Chondrocyte (in vitro differentiated cells): ENCODE measurements around the gene NT5C3B. TPM values are rescaled to one million over a fixed set of nuclear protein-coding genes. Genes with fewer than 3 reads are reported as not detected.
A peak's percentile ranks its signal among the peaks of the same experiment; 100 is the strongest.

Experiments
- DNase-seq: peaks from one replicate; pipeline ENCODE4 v3.0.0; 2021; ENCODE audit warnings: mixed read lengths, low spot score
- H3K27ac Mint-ChIP-seq: one replicate; pipeline ENCODE4 v1.8.0; 2021; ENCODE audit warnings: mild to moderate bottlenecking, moderate library complexity, mixed read lengths; ENCODE audit not compliant: unreplicated experiment
- H3K27me3 Mint-ChIP-seq: 2 replicates; pipeline ENCODE4 v1.8.0; 2021; ENCODE audit warnings: low read depth, mixed read lengths
- H3K36me3 Mint-ChIP-seq: 2 replicates; pipeline ENCODE4 v1.8.0; 2021; ENCODE audit warnings: low read depth, mixed read lengths
- H3K4me1 Mint-ChIP-seq: 2 replicates; pipeline ENCODE4 v1.8.0; 2021; ENCODE audit warnings: low read depth, mild to moderate bottlenecking, mixed read lengths
- H3K4me3 Mint-ChIP-seq: one replicate; pipeline ENCODE4 v1.8.0; 2021; ENCODE audit warnings: mild to moderate bottlenecking, moderate library complexity, mixed read lengths; ENCODE audit not compliant: unreplicated experiment
- H3K9me3 Mint-ChIP-seq: 2 replicates; pipeline ENCODE4 v1.8.0; 2021; ENCODE audit warnings: low read depth, mixed read lengths
- CTCF ChIP-seq: fragments of 200-600 bp; sonication (generic); IDR thresholded peaks from 2 replicates; pipeline ENCODE4 v1.5.0; 2021; ENCODE audit warnings: antibody characterized with exemption, mild to moderate bottlenecking, moderate library complexity
- total RNA-seq: library from RNA; stranded (reverse); gene quantifications from 3 replicates; pipeline ENCODE4 v1.2.1, GENCODE V29; 2021

NT5C3B gene
- total RNA-seq, 1 donor from 2014 or later: 47.8 TPM

- Mint-ChIP-seq H3K27ac (no peak overlapping the region), H3K4me3 (peak overlapping the region; percentile 57), H3K36me3 (peaks cover 2% of the 10 kb centered on the region), H3K27me3 (no peaks in the 10 kb centered on the region), H3K4me1 (peaks cover 23% of the 10 kb centered on the region), H3K9me3 (no peaks in the 10 kb centered on the region)
- TF ChIP-seq CTCF: no peak
- no peak for DNase-seq
Measured at GRCh38 chr17:41785091-41785858, 50.8 kb downstream of the NT5C3B start.

DNA sequence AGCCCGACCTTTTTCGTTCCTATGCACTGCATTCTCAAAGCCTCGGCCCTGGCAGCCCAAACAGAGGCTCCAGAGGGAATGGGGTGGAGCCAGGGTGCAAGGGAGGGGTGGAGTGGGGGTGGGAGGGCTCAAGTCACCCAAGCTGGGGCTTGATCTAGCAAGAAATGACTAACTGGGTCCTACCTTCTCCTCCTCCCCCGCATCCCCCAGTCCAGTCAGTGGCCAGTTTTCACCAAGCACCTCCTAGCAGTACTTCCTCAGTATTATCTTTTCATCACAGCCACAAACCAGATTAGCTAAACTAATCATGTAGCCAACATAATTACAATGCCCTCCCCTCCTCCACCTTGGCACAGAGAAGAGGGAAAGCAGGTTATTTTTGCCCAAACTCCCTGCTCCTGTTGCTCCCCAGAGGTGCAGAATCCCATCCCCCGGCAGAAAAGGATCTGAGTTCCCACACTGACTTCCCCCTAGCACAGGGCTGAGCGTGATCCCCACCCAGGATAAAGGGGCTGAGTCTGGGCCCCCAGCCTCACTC lies 51.8 kb downstream of the NT5C3B start:
- H3K4me3 Mint-ChIP-seq: no peak overlapping the region
- no peak overlapping the region for H3K27ac Mint-ChIP-seq
- TF ChIP-seq CTCF: no peak
- no peak for DNase-seq
- H3K4me1 Mint-ChIP-seq: peaks cover 23% of the 10 kb centered on the region
- H3K9me3 Mint-ChIP-seq: no peaks in the 10 kb centered on the region
- H3K27me3 Mint-ChIP-seq: no peaks in the 10 kb centered on the region
- H3K36me3 Mint-ChIP-seq: peaks cover 2% of the 10 kb centered on the region

DNA sequence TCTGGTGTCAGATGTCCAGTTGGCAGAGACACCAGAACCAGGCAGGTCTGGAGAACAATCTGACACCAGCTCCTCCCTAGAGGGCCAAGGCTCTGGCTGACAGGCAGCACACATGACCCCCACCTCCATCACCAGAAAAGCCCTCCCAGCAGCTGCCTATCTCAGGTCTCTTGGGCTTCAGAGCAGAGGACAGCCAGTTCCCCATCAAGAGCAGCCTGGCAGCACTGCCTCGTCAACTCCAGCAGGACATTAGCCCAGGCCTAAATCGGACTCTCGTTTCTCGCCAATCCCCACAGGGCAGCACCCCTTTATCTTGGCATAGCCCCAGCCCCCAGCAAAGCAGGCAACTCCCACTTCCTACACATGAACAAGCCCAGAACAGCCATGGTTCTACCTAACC lies 53.9 kb downstream of the NT5C3B start:
- no peak overlapping the region for H3K27ac Mint-ChIP-seq
- peaks cover 2% of the 10 kb centered on the region for H3K36me3 Mint-ChIP-seq
- TF ChIP-seq CTCF: no peak
- H3K9me3 Mint-ChIP-seq: no peaks in the 10 kb centered on the region
- no peaks in the 10 kb centered on the region for H3K27me3 Mint-ChIP-seq
- DNase-seq: no peak
- peaks cover 33% of the 10 kb centered on the region for H3K4me1 Mint-ChIP-seq
- no peak overlapping the region for H3K4me3 Mint-ChIP-seq

- H3K4me3 Mint-ChIP-seq: no peak overlapping the region
- no peak for DNase-seq
- H3K9me3 Mint-ChIP-seq: no peaks in the 10 kb centered on the region
- no peaks in the 10 kb centered on the region for H3K27me3 Mint-ChIP-seq
- TF ChIP-seq CTCF: no peak
- peaks cover 33% of the 10 kb centered on the region for H3K4me1 Mint-ChIP-seq
- peaks cover 2% of the 10 kb centered on the region for H3K36me3 Mint-ChIP-seq
- no peak overlapping the region for H3K27ac Mint-ChIP-seq
Measured at GRCh38 chr17:41781404-41782110, 54.5 kb downstream of the NT5C3B start.

DNA sequence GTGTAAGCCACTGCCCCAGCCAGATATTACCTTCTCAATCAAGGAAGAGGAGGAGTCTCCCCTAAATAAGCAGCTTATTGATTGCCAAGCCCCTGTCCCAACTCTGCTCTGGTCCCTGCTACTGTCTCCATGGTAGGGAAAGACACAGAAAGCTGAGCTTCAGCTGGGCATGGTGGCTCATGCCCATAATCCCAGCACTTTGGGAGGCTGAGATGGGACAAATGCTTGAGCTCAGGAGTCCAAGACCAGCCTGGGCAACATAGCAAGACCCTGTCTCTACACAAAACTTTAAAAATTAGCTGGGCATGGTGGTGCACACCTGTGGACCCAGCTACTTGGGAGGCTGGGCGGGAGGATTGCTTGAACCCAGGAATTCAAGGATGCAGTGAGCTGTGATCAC lies 56.1 kb downstream of the NT5C3B start:
- H3K4me1 Mint-ChIP-seq: peaks cover 42% of the 10 kb centered on the region

More for the DNA sequence above, 56.1 kb downstream of the NT5C3B start:
- DNase-seq: no peak
- H3K9me3 Mint-ChIP-seq: no peaks in the 10 kb centered on the region
- H3K36me3 Mint-ChIP-seq: peaks cover 2% of the 10 kb centered on the region
- no peak overlapping the region for H3K4me3 Mint-ChIP-seq
- no peaks in the 10 kb centered on the region for H3K27me3 Mint-ChIP-seq
- TF ChIP-seq CTCF: no peak
- H3K27ac Mint-ChIP-seq: no peak overlapping the region
